ENCODE results near the gene RAD51C.
"Not testable (repeated sequence)": the region's sequence is repeated elsewhere in the genome, so short reads cannot be mapped to it uniquely, and the experiment has no call there.

The RAD51C gene

GRCh38 chr17:58679263-58680037 lies 13.0 kb upstream of the RAD51C start:
- no peak overlapping the region for H3K4me3 ChIP-seq (ENCODE audit: low read depth, low read length)

GRCh38 chr17:58680038-58680369 lies 12.4 kb upstream of the RAD51C start:
- DNase-seq (ENCODE audit: low read depth) = no peak
- no peak overlapping the region for H3K4me3 ChIP-seq (ENCODE audit: low read depth, low read length)

More at GRCh38 chr17:58679263-58680037, 13.0 kb upstream of the RAD51C start:
- peak; percentile 54 for DNase-seq (ENCODE audit: low read depth)

GRCh38 chr17:58684003-58684402 lies 8.4 kb upstream of the RAD51C start:
- no peak for DNase-seq (ENCODE audit: low read depth)
- H3K4me3 ChIP-seq (ENCODE audit: low read depth, low read length) = no peak overlapping the region

- H3K4me3 ChIP-seq (ENCODE audit: low read depth, low read length); DNase-seq (ENCODE audit: low read depth): not testable (repeated sequence)
Measured at GRCh38 chr17:58684462-58684861, 7.9 kb upstream of the RAD51C start.

DNA sequence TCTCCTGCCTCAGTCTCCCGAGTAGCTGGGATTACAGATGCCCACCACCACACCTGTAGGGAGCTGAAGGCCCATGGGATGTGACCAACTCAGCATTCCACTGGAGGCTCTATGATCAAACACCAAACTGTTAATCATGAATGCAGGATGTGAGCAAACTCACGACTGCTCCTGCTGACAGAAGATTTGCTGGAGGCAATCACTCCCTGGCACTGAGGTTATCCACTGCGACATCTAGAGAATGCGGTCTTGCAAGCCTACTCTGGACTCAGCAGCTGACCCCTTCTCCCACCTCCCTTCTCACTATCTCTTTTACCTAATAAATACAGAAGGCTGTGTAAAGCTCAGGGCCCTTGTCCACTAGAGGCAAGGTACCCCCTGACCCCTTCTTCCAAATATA lies 5.4 kb upstream of the RAD51C start:
- no peak for DNase-seq (ENCODE audit: low read depth)
- no peak overlapping the region for H3K4me3 ChIP-seq (ENCODE audit: low read depth, low read length)

DNA sequence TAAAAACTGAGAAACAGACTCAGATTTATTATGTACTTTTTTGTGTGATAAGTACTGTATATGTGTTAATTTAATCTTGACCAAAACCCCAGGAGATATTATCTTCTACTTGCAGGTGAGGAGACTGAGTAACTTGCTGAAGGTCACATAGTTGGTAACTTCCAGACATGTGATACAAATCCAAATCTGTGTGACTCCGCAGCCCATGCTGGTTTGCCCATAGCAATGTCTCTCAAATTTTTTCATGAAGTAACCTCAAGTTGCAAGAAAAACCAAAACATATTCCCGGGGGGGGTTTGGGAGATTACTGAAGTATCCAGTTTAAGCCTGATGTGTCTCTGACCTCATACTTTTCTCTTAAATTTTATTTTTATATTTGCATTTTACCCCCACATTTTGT lies 3.9 kb upstream of the RAD51C start:
- DNase-seq (ENCODE audit: low read depth) = no peak
- H3K4me3 ChIP-seq (ENCODE audit: low read depth, low read length) = no peak overlapping the region

DNA sequence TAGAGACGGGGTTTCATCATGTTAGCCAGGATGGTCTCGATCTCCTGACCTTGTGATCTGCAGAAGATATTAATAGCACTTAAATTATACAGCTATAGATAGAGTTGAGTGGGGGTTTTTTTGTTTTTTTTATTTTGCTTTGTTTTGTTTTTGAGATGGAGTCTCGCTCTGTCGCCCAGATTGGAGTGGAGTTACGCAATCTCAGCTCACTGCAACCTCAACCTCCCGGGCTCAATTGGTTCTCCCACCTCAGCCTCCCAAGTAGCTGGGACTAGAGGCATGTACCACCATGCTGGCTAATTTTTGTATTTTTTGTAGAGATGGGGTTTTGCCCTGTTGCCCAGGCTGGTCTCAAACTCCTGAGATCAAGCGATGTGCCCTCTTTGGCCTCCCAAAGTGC lies 2.4 kb upstream of the RAD51C start:
- DNase-seq (ENCODE audit: low read depth) = not testable (repeated sequence)

GRCh38 chr17:58691701-58692238 lies 632 bp upstream of the RAD51C start, which contains the start of gene TEX14:
TSS of gene TEX14 (minus strand) at chr17:58692045. CDS start at chr17:58652001, 40,044 bp downstream.
- DNase-seq (ENCODE audit: low read depth) = no peak
- H3K4me3 ChIP-seq (ENCODE audit: low read depth, low read length) = peak within 1 kb of the TSS; percentile 68

More for the DNA sequence above, 2.4 kb upstream of the RAD51C start:
- not testable (repeated sequence) for H3K4me3 ChIP-seq (ENCODE audit: low read depth, low read length)

- DNase-seq (ENCODE audit: low read depth) = no peak
- H3K4me3 ChIP-seq (ENCODE audit: low read depth, low read length) = peak overlapping the region; percentile 68
Measured at GRCh38 chr17:58693208-58693607, 806 bp downstream of the RAD51C start.

- peak overlapping the region; percentile 68 for H3K4me3 ChIP-seq (ENCODE audit: low read depth, low read length)
- DNase-seq (ENCODE audit: low read depth) = no peak
Measured at GRCh38 chr17:58693751-58694150, 1.3 kb downstream of the RAD51C start.

GRCh38 chr17:58694302-58694701 lies 1.9 kb downstream of the RAD51C start:
- H3K4me3 ChIP-seq (ENCODE audit: low read depth, low read length) = no peak overlapping the region
- no peak for DNase-seq (ENCODE audit: low read depth)

DNA sequence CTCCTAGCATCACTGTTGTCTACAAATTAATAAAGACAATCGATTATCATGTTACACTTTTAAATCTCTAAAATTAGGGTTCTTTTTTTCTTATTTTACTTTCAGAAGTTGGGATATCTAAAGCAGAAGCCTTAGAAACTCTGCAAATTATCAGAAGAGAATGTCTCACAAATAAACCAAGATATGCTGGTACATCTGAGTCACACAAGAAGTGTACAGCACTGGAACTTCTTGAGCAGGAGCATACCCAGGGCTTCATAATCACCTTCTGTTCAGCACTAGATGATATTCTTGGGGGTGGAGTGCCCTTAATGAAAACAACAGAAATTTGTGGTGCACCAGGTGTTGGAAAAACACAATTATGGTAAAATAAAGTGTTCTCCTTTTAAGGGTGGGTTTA lies 2.4 kb downstream of the RAD51C start:
- no peak overlapping the region for H3K4me3 ChIP-seq (ENCODE audit: low read depth, low read length)

DNA sequence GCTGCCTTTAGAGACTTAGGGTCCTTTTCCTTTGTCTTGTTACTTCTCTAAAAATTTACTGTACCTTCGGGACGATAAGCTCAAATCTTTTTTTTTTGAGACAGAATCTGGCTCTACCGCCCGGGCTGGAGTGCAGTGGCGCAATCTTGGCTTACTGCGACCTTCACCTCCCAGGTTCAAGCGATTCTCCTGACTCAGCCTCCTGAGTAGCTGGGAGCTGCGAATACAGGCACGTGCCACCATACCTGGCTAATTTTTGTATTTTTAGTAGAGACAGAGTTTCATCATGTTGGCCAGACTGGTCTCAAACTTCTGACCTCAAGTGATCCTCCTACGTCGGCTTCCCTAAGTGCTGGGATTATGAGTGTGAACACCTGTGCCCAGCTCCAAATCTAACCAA lies 7.4 kb downstream of the RAD51C start:
- no peak overlapping the region for H3K4me3 ChIP-seq (ENCODE audit: low read depth, low read length)
- no peak for DNase-seq (ENCODE audit: low read depth)

More for the DNA sequence above, 2.4 kb downstream of the RAD51C start:
- no peak for DNase-seq (ENCODE audit: low read depth)

- no peak overlapping the region for H3K4me3 ChIP-seq (ENCODE audit: low read depth, low read length)
- no peak for DNase-seq (ENCODE audit: low read depth)
Measured at GRCh38 chr17:58702045-58702476, 9.7 kb downstream of the RAD51C start.

DNA sequence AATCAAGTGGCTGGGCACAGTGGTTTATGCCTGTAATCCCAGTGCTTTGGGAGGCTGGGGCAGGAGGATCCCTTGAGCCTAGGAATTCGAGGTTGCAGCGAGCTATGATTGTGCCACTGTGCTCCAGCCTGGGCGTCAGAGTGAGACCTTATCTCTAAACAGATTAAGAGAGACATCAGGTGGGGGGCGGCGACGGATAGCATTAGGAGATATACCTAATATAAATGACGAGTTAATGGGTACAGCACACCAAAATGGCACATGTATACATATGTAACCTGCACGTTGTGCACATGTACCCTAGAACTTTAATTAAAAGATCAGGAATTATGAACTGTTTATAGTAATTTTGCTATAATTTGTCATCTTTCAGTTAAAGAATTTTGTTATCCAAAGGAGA lies 10.3 kb downstream of the RAD51C start:
- no peak for DNase-seq (ENCODE audit: low read depth)
- H3K4me3 ChIP-seq (ENCODE audit: low read depth, low read length) = no peak overlapping the region

GRCh38 chr17:58703137-58703915 lies 10.9 kb downstream of the RAD51C start:
- no peak for DNase-seq (ENCODE audit: low read depth)
- no peak overlapping the region for H3K4me3 ChIP-seq (ENCODE audit: low read depth, low read length)

DNA sequence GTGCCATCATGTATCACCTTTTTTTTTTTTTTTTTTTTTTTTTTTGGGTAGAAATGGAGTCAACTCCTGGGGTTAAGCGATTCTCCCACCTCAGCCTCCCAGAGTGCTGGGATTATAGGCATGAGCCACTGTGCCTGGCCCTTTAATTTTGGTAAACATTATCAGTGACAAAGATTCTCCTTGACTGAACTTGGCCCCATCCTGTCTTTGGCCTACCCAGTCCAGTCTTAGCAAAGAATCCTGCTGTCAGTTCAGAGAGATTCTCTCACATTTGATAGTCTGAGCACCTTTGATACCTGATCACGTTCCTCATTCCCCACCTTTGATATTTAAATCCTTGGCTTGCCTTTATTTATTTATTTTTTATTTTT lies 11.5 kb downstream of the RAD51C start:
- H3K4me3 ChIP-seq (ENCODE audit: low read depth, low read length) = no peak overlapping the region
- DNase-seq (ENCODE audit: low read depth) = no peak

DNA sequence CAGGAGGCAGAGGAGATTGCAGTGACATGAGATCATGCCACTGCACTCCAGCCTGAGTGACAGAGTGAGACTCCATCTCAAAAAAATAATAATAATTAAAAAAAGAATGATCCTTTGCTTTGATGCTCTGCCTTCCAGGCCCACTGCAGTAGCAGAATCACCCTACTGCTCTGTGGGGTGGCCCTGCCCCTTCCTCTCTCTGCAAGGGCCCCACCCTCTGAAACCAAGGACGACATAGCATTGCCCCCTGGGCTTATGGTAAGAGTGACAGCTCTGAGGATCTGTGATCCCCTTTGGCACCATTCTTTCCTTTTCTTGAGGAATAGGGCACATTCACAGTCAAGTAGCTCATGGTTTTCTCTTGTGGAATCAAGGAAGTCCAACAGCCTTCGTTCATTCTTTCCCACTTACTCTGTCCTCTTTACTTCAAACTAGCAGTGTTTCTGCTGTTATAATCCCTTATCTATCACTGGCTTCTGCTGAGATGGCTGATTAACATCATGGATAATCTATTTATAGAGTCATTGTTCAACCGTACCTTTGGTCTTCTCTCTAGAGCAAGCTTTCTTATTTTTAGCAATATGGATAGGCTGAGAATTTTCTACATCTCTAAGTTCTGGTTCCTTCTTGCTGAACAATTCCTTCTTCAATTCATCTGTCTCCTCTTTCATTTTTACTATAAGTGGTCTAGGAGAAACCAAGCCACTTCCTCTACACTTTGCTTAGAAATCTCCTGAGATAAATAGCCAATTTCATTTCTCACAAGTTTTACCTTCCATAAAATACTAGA lies 14.1 kb downstream of the RAD51C start:
- DNase-seq (ENCODE audit: low read depth) = no peak
- no peak overlapping the region for H3K4me3 ChIP-seq (ENCODE audit: low read depth, low read length)

DNA sequence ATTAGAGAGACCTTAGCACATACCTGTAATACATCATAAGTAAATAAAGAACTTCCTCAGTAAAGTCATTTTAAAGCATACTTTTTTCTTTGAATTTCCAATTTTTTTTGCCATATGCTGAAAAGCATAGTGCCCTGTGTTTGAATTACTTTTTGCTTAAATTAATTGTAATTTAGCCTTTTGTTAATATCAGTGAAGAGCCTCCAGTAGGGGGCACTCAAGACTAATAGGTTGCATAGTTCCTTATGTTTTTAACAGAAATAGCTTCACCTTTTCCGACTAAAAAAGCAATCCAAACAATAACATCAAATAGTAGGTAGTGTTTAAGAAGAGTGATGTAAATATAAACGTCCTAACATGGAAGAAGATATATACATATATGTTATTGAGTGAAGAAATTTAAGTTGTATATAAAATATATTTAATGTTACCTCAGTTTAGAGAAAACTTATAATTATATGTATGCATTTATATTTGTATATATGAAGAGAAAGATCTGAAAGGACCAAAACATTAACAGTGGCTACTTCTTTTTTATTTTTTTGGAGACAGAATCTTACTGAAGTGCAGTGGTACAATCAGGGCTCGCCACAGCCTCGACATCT lies 18.6 kb downstream of the RAD51C start:
- no peak overlapping the region for H3K4me3 ChIP-seq (ENCODE audit: low read depth, low read length)
- no peak for DNase-seq (ENCODE audit: low read depth)
